C4-2B (cell line): ENCODE data around the gene RAB32.

Experiments used
- CTCF ChIP-seq: fragments of 450-650 bp; conservative IDR thresholded peaks from 2 replicates; pipeline ENCODE4 v1.5.1; 2017; ENCODE audit warnings: mild to moderate bottlenecking
- ZFX ChIP-seq: fragments of 450-650 bp; IDR thresholded peaks from 2 replicates; pipeline ENCODE4 v1.6.1; 2017

- TF ChIP-seq ZFX (no peak), CTCF (no peak)
Observed at GRCh38 chr6:146551545-146551944, 7.9 kb downstream of the RAB32 start.
